Measurements from ENCODE around the gene PTMS. TPM values are rescaled to one million over a fixed set of nuclear protein-coding genes. Genes with fewer than 3 reads are reported as not detected.

The PTMS gene
- 40.5 and 42.1 TPM in 2 replicates for total RNA-seq (2016; rRNA removed; fragmentation: Illumina TruSeq; extraction: Trizol)
- 20.4 and 25.8 TPM in 2 replicates for total RNA-seq (2016; cell fraction: cytosol; rRNA removed; fragmentation: Illumina TruSeq; extraction: Trizol; ENCODE audit: low read depth)
- total RNA-seq (2016; cell fraction: insoluble cytoplasmic fraction; rRNA removed; fragmentation: Illumina TruSeq; extraction: Trizol), result 34.7 and 40.6 TPM in 2 replicates
- total RNA-seq (2016; cell fraction: membrane; rRNA removed; fragmentation: Illumina TruSeq; extraction: Trizol), result 33.5 and 39.4 TPM in 2 replicates
- total RNA-seq (2016; cell fraction: nucleus; rRNA removed; fragmentation: Illumina TruSeq; extraction: Trizol), result 24.6 and 26.7 TPM in 2 replicates
- 79.1 and 82.4 TPM in 2 replicates for polyA plus RNA-seq (2011; rRNA removed)
- polyA plus RNA-seq (2011; cell fraction: cytosol; rRNA removed), result 82.7 and 86.9 TPM in 2 replicates
- 107 and 116 TPM in 2 replicates for polyA plus RNA-seq (2011; cell fraction: nucleus; rRNA removed)
- polyA plus RNA-seq (2012), result 128 and 237 TPM in 2 replicates
- polyA plus RNA-seq (2016; cell fraction: cytosol; fragmentation: Illumina TruSeq; extraction: Trizol; ENCODE audit: low read depth), result 96.6 and 97.7 TPM in 2 replicates
- 162 and 207 TPM in 2 replicates for polyA plus RNA-seq (2016; cell fraction: insoluble cytoplasmic fraction; fragmentation: Illumina TruSeq; extraction: Trizol; ENCODE audit: low read depth)
- polyA plus RNA-seq (2016; cell fraction: membrane; fragmentation: Illumina TruSeq; extraction: Trizol; ENCODE audit: low read depth), result 140 and 143 TPM in 2 replicates
- polyA plus RNA-seq (2016; cell fraction: nucleus; fragmentation: Illumina TruSeq; extraction: Trizol; ENCODE audit: insufficient read depth, low read depth), result 169 and 175 TPM in 2 replicates
- 46.9 and 158 TPM in 2 replicates for polyA minus RNA-seq (2011; rRNA and poly(A)+ RNA removed; ENCODE audit: low replicate concordance)
- 19.3 and 21.6 TPM in 2 replicates for polyA minus RNA-seq (2011; cell fraction: cytosol; rRNA and poly(A)+ RNA removed)
- 8.1 and 13.0 TPM in 2 replicates for polyA minus RNA-seq (2011; cell fraction: nucleus; rRNA and poly(A)+ RNA removed)
- Bru-seq, nascent RNA, result percentile 84 among the genes with signal in this experiment
- percentile 93 among the genes with signal in this experiment for BruChase-seq, experiment 1, labeled RNA remaining after a 6-hour chase
- percentile 88 among the genes with signal in this experiment for BruChase-seq, experiment 2, labeled RNA remaining after a 2-hour chase
- long read RNA-seq, experiment 1, partial matches to known transcripts, result 5 of 25 reads
- long read RNA-seq, experiment 1, other reads (novel, unspliced or antisense), result 18 of 25 reads
- long read RNA-seq, experiment 2, transcript PTMS-202 (5 exons, 773 nt), result minor isoform, 14 of 522 reads
- long read RNA-seq, experiment 2, transcript PTMS-207 (5 exons, 1,150 nt), result major isoform, 54 of 522 reads
- long read RNA-seq, experiment 2, partial matches to known transcripts, result 360 of 522 reads
- long read RNA-seq, experiment 2, other reads (novel, unspliced or antisense), result 93 of 522 reads

- no peaks in the 10 kb centered on the region for H3K27me3 ChIP-seq (ENCODE audit: control insufficient read depth in 1 of 2, insufficient read depth in 2 of 2, low read length in 2 of 2)
- intact Hi-C loops (cut with micrococcal nuclease; ENCODE audit: unreplicated experiment), result no loop called here
- H3K36me3 ChIP-seq (replicated peaks in 1 of 2; ENCODE audit: control insufficient read depth in 1 of 2, insufficient read depth in 2 of 2, low read length in 2 of 2), result peaks cover 0 to 8% of the 10 kb centered on the region in 2 experiments; a peak in 1 of 5 replicates
- no peaks in the 10 kb centered on the region for H3K9me3 ChIP-seq (ENCODE audit: low read length)
- peaks cover 20% of the 10 kb centered on the region for H3K79me2 ChIP-seq (ENCODE audit: insufficient read depth, low read length)
- H3K9ac ChIP-seq (ENCODE audit: insufficient read depth, low read depth, low read length), result peak within 1 kb of the TSS; percentile 90
- ATAC-seq (peak; percentile 2; the same call in 2 of the 3 replicates), DNase-seq (ENCODE audit: low spot score) (peak; percentile 41), FAIRE-seq (no peak)
- H3K27ac ChIP-seq (ENCODE audit: extremely low read length, insufficient read depth, low read length), result peak within 1 kb of the TSS; percentile 88
- POLR2A ChIA-PET, result interaction anchor here (0.8 to 8.3 kb wide), 15 partner anchors 10 to 180 kb away, joined by 3 to 162 read pairs (median 5); partner anchors contain the start of genes C12orf57, CD4, CDCA3 and COPS7A
- H3K4me1 ChIP-seq (ENCODE audit: insufficient read depth, low read length), result peaks cover 70% of the 10 kb centered on the region
- BruUV-seq (replicated peaks), result no TSS peak
- 3% methylated on average over 56 of the region's 63 CpGs for WGBS (ENCODE audit: low lambda C conversion rate)
- 0 out of 2 replicates have a peak, but pooled peaks cover 6% of the 10 kb centered on the region for H4K20me1 ChIP-seq (ENCODE audit: insufficient read depth, low read length)
- H3K4me3 ChIP-seq (replicated peaks in 1 of 3; ENCODE audit: insufficient read depth in 1 of 3, low read depth in 2 of 3, low read length in 3 of 3), result peak within 1 kb of the TSS; percentile 81 to 91 (median 86)
- CTCF ChIA-PET (ENCODE audit: low intra/inter-chr PET ratio, low total read pairs), result interaction anchor here (1.2 to 2.3 kb wide), 2 partner anchors 12 to 14 kb away, joined by 4 to 13 read pairs; partner anchors contain the start of gene MLF2
- H2AFZ ChIP-seq (ENCODE audit: low read length), result no peak within 1 kb of the TSS
- peak within 1 kb of the TSS; percentile 93 for H3K4me2 ChIP-seq (ENCODE audit: low read depth, low read length)
- in situ Hi-C loops (cut with HindIII; ENCODE audit: extremely low pct_ligation_motif_present, low pct_unique_long_range_greater_than_20kb), result no loop called here
- TF ChIP-seq ZBTB38 (CRISPR knock-in tag; IDR thresholded peaks at IDR 0.05) (peak; percentile 12; the same call in 1 of the 2 replicates), NFKBIZ (CRISPR knock-in tag; IDR thresholded peaks at IDR 0.05) (no peak), FOXP4 (CRISPR knock-in tag; IDR thresholded peaks at IDR 0.05) (no peak), ZNF407 (CRISPR knock-in tag; IDR thresholded peaks at IDR 0.05; ENCODE audit: not compliant biosample characterization) (no peak)
Measured at GRCh38 chr12:6765634-6766581, at the start of gene PTMS. Gene PTMS, plus strand, starts transcription at chr12:6766363. Its CDS starts 343 bp downstream, at chr12:6766706.

All from HepG2 (cell line).